ENCODE results near the gene CD52. TPM values are rescaled to one million over a fixed set of nuclear protein-coding genes. Genes with fewer than 3 reads are reported as not detected.

Gene CD52
- total and polyA plus RNA-seq, 2 of the 13 experiments (the other 11 are each of a cell fraction or from before 2014, with no cell fraction given), result 0.32 TPM; not detected in 1

GRCh38 chr1:26362331-26362730 lies 44.6 kb downstream of the CD52 start:
- Histone ChIP-seq H3K4me3 (replicated peaks in 1 of 3; ENCODE audit: insufficient read depth in 1 of 3, low read depth in 2 of 3, low read length in 3 of 3) (no peak overlapping the region), H3K9ac (ENCODE audit: insufficient read depth, low read depth, low read length) (no peak overlapping the region), H3K36me3 (replicated peaks in 1 of 2; ENCODE audit: control insufficient read depth in 1 of 2, insufficient read depth in 2 of 2, low read length in 2 of 2) (no peaks in the 10 kb centered on the region), H3K4me1 (ENCODE audit: insufficient read depth, low read length) (peaks cover 72% of the 10 kb centered on the region), H3K79me2 (ENCODE audit: insufficient read depth, low read length) (no peaks in the 10 kb centered on the region), H2AFZ (ENCODE audit: low read length) (no peak overlapping the region), H3K27me3 (ENCODE audit: control insufficient read depth in 1 of 2, insufficient read depth in 2 of 2, low read length in 2 of 2) (no peaks in the 10 kb centered on the region), H3K4me2 (ENCODE audit: low read depth, low read length) (no peak overlapping the region), H4K20me1 (ENCODE audit: insufficient read depth, low read length) (no peaks in the 10 kb centered on the region), H3K27ac (ENCODE audit: extremely low read length, insufficient read depth, low read length) (no peak overlapping the region), H3K9me3 (ENCODE audit: low read length) (no peaks in the 10 kb centered on the region)
- no peak for TF ChIP-seq MTF1 (CRISPR knock-in tag; IDR thresholded peaks at IDR 0.05)
- no peak for TF ChIP-seq ZNF761 (CRISPR knock-in tag; conservative IDR thresholded peaks at IDR 0.05)
- TF ChIP-seq SRSF9 (IDR thresholded peaks at IDR 0.05; ENCODE audit: borderline replicate concordance, insufficient read depth, low read depth, low read length, poor library complexity, severe bottlenecking), result no peak
- peak; percentile 76 for TF ChIP-seq ZNF768 (CRISPR knock-in tag; IDR thresholded peaks at IDR 0.05)
- no peak for TF ChIP-seq PREB (CRISPR knock-in tag; IDR thresholded peaks at IDR 0.05)
- DNase-seq (ENCODE audit: low spot score) (no peak), ATAC-seq (no peak), FAIRE-seq (no peak)
- BruUV-seq (replicated peaks), result no TSS peak
- ChIA-PET CTCF (ENCODE audit: low intra/inter-chr PET ratio, low total read pairs) (interaction anchor here (2.6 to 4.0 kb wide), 3 partner anchors 34 to 77 kb away, joined by 12 to 51 read pairs (median 26); no protein-coding TSS in a partner anchor), POLR2A (interaction anchor here (1.0 to 1.9 kb wide), 2 partner anchors 10 to 12 kb away, joined by 4 to 13 read pairs; no protein-coding TSS in a partner anchor)
- intact Hi-C loops (cut with micrococcal nuclease; ENCODE audit: unreplicated experiment), result loop anchor here (2.0 kb wide), 1 partner anchor 42 kb away; no protein-coding TSS in a partner anchor
- in situ Hi-C loops (cut with HindIII; ENCODE audit: extremely low pct_ligation_motif_present, low pct_unique_long_range_greater_than_20kb), result loop anchor here (5.0 kb wide), 2 partner anchors 40 to 75 kb away; no protein-coding TSS in a partner anchor
- 94% methylated on average over 3 of the region's 3 CpGs for WGBS (ENCODE audit: low lambda C conversion rate)

Data from HepG2 (cell line).